Chondrocyte (in vitro differentiated cells): ENCODE results near the gene EBLN1. TPM values are rescaled to one million over a fixed set of nuclear protein-coding genes. Genes with fewer than 3 reads are reported as not detected.

Experiments
- DNase-seq: peaks from one replicate; pipeline ENCODE4 v3.0.0; 2021; ENCODE audit warnings: mixed read lengths, low spot score
- H3K27ac Mint-ChIP-seq: one replicate; pipeline ENCODE4 v1.8.0; 2021; ENCODE audit warnings: mild to moderate bottlenecking, moderate library complexity, mixed read lengths; ENCODE audit not compliant: unreplicated experiment
- H3K27me3 Mint-ChIP-seq: 2 replicates; pipeline ENCODE4 v1.8.0; 2021; ENCODE audit warnings: low read depth, mixed read lengths
- H3K36me3 Mint-ChIP-seq: 2 replicates; pipeline ENCODE4 v1.8.0; 2021; ENCODE audit warnings: low read depth, mixed read lengths
- H3K4me1 Mint-ChIP-seq: 2 replicates; pipeline ENCODE4 v1.8.0; 2021; ENCODE audit warnings: low read depth, mild to moderate bottlenecking, mixed read lengths
- H3K4me3 Mint-ChIP-seq: one replicate; pipeline ENCODE4 v1.8.0; 2021; ENCODE audit warnings: mild to moderate bottlenecking, moderate library complexity, mixed read lengths; ENCODE audit not compliant: unreplicated experiment
- H3K9me3 Mint-ChIP-seq: 2 replicates; pipeline ENCODE4 v1.8.0; 2021; ENCODE audit warnings: low read depth, mixed read lengths
- CTCF ChIP-seq: fragments of 200-600 bp; sonication (generic); IDR thresholded peaks from 2 replicates; pipeline ENCODE4 v1.5.0; 2021; ENCODE audit warnings: antibody characterized with exemption, mild to moderate bottlenecking, moderate library complexity
- long read RNA-seq: library from polyadenylated mRNA; stranded (forward); transcript quantifications from one replicate; pipeline ENCODE4 v2.0.0, GENCODE V29; 2021
- total RNA-seq: library from RNA; stranded (reverse); gene quantifications from 3 replicates; pipeline ENCODE4 v1.2.1, GENCODE V29; 2021

Gene EBLN1
- total RNA-seq, result not detected in 3 replicates
- long read RNA-seq, result 0 reads

GRCh38 chr10:22217842-22218241, at the start of gene EBLN1:
Gene EBLN1 (minus strand): TSS chr10:22218015. CDS start chr10:22209983, 8,032 bp downstream.
- H3K4me3 Mint-ChIP-seq, result no peak within 1 kb of the TSS
- H3K36me3 Mint-ChIP-seq, result peaks cover under 1% of the 10 kb centered on the region
- no peak within 1 kb of the TSS for H3K27ac Mint-ChIP-seq
- no peaks in the 10 kb centered on the region for H3K27me3 Mint-ChIP-seq
- no peak for TF ChIP-seq CTCF
- H3K9me3 Mint-ChIP-seq, result peaks cover 1% of the 10 kb centered on the region
- DNase-seq, result no peak
- no peaks in the 10 kb centered on the region for H3K4me1 Mint-ChIP-seq

GRCh38 chr10:22265839-22266537, 48.2 kb upstream of the EBLN1 start:
- DNase-seq, result no peak
- H3K4me1 Mint-ChIP-seq, result no peaks in the 10 kb centered on the region
- no peaks in the 10 kb centered on the region for H3K36me3 Mint-ChIP-seq
- H3K27ac Mint-ChIP-seq, result no peak overlapping the region
- H3K9me3 Mint-ChIP-seq, result no peaks in the 10 kb centered on the region
- H3K4me3 Mint-ChIP-seq, result no peak overlapping the region
- peaks cover 27% of the 10 kb centered on the region for H3K27me3 Mint-ChIP-seq
- TF ChIP-seq CTCF, result no peak

DNA sequence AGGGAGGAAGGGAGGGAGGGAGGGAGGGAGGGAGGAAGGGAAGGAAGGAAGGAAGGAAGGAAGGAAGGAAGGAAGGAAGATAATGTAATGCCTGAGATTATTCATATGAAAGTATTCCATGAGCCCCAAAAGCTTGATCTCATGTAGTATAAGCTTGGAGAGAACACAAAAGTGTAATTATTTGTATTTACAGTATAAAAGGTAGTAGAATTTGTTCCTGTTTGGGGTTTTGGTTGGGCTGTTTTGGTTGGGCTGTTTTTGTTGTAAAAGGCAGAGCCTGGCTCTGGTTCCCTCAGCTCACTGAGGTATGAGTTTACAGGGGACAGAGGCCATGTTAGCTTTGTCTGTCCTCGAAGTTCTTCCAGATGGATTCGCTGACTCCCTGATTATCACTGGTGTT, 45.3 kb upstream of the EBLN1 start:
- DNase-seq, result no peak
- H3K27ac Mint-ChIP-seq, result no peak overlapping the region
- no peaks in the 10 kb centered on the region for H3K36me3 Mint-ChIP-seq
- H3K27me3 Mint-ChIP-seq, result peaks cover 40% of the 10 kb centered on the region
- TF ChIP-seq CTCF, result no peak
- no peaks in the 10 kb centered on the region for H3K9me3 Mint-ChIP-seq
- H3K4me1 Mint-ChIP-seq, result no peaks in the 10 kb centered on the region
- no peak overlapping the region for H3K4me3 Mint-ChIP-seq

DNA sequence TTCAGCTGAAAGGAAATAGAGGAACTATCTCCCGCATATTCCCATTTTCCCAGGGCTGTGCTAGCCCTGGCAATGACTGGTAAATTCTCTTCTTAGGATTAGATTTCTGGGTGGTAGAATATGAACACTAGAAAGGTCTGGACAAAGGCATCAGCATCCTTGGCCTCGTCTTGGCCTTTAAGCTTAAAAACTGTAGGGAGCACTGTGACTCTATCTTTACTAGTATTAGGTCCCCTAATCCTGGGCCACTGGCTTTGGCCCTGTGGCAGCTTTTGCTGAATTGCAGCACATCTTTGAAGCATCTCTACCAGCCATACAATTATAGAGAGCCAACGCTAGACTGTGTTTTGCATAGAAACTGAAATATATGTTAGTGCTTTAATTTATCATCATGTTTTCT, 41.5 kb upstream of the EBLN1 start:
- no peak for DNase-seq
- no peaks in the 10 kb centered on the region for H3K36me3 Mint-ChIP-seq
- H3K27me3 Mint-ChIP-seq, result peaks cover 40% of the 10 kb centered on the region
- no peak overlapping the region for H3K4me3 Mint-ChIP-seq
- no peaks in the 10 kb centered on the region for H3K4me1 Mint-ChIP-seq
- H3K9me3 Mint-ChIP-seq, result no peaks in the 10 kb centered on the region
- TF ChIP-seq CTCF, result peak; percentile 50
- H3K27ac Mint-ChIP-seq, result no peak overlapping the region

DNA sequence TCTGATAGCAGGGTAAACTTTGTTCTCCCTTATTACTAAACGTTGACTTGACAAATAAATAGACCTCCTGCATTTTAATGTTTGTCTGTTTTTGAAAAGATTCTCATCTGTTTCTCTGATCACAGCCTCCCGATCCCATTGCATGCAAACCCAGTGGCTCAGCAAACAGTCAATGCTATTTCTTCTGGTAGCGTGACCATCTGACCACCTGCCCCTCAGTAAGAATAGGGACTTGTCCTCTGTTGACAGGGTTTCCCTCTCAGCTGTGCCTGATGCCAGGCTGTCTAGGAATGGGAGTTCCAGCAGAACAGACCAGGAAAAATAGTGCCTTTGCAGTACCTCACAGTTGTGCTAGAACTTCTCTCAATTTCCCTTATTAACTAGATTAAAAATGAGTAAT, 40.7 kb upstream of the EBLN1 start:
- Mint-ChIP-seq H3K4me1 (peaks cover 3% of the 10 kb centered on the region), H3K4me3 (no peak overlapping the region), H3K27ac (no peak overlapping the region), H3K27me3 (peaks cover 36% of the 10 kb centered on the region), H3K36me3 (no peaks in the 10 kb centered on the region), H3K9me3 (no peaks in the 10 kb centered on the region)
- no peak for DNase-seq
- TF ChIP-seq CTCF, result no peak
